GM21515 (cell line): ENCODE measurements around the gene TMEM130.

Experiments used
- ATAC-seq: cut with Tn5 transposase; IDR thresholded peaks from one replicate; pipeline ENCODE4 v1.9.1; 2021; ENCODE audit not compliant: unreplicated experiment

The TMEM130 gene

GRCh38 chr7:98869597-98870120 is at the start of gene TMEM130:
Gene TMEM130, minus strand, starts transcription at chr7:98870014. Its CDS starts 153 bp downstream, at chr7:98869861.
- ATAC-seq: no peak

GRCh38 chr7:98917331-98917730 is 47.5 kb upstream of the TMEM130 start:
- no peak for ATAC-seq

GRCh38 chr7:98913612-98914011 is 43.8 kb upstream of the TMEM130 start:
- ATAC-seq: no peak

GRCh38 chr7:98913026-98913425 is 43.2 kb upstream of the TMEM130 start:
- no peak for ATAC-seq

GRCh38 chr7:98911916-98912315 is 42.1 kb upstream of the TMEM130 start:
- ATAC-seq: no peak

- no peak for ATAC-seq
Observed at GRCh38 chr7:98910427-98910826, 40.6 kb upstream of the TMEM130 start.

- ATAC-seq: no peak
Observed at GRCh38 chr7:98909487-98909886, 39.7 kb upstream of the TMEM130 start.

GRCh38 chr7:98908585-98908984 is 38.8 kb upstream of the TMEM130 start:
- ATAC-seq: no peak

- no peak for ATAC-seq
Observed at GRCh38 chr7:98907570-98907969, 37.8 kb upstream of the TMEM130 start.

GRCh38 chr7:98903246-98903645 is 33.4 kb upstream of the TMEM130 start:
- no peak for ATAC-seq

GRCh38 chr7:98902523-98902922 is 32.7 kb upstream of the TMEM130 start:
- no peak for ATAC-seq

- no peak for ATAC-seq
Observed at GRCh38 chr7:98900815-98901214, 31.0 kb upstream of the TMEM130 start.

- no peak for ATAC-seq
Observed at GRCh38 chr7:98899816-98900215, 30.0 kb upstream of the TMEM130 start.

- no peak for ATAC-seq
Observed at GRCh38 chr7:98892609-98893008, 22.8 kb upstream of the TMEM130 start.

- ATAC-seq: no peak
Observed at GRCh38 chr7:98887038-98887437, 17.2 kb upstream of the TMEM130 start.

- no peak for ATAC-seq
Observed at GRCh38 chr7:98884416-98884815, 14.6 kb upstream of the TMEM130 start.

GRCh38 chr7:98881561-98882315 is 11.9 kb upstream of the TMEM130 start:
- ATAC-seq: no peak

- no peak for ATAC-seq
Observed at GRCh38 chr7:98880485-98880884, 10.7 kb upstream of the TMEM130 start.

- ATAC-seq: no peak
Observed at GRCh38 chr7:98879979-98880315, 10.1 kb upstream of the TMEM130 start.

GRCh38 chr7:98879198-98879978 is 9.6 kb upstream of the TMEM130 start:
- peak; percentile 85 for ATAC-seq

- ATAC-seq: peak; percentile 59
Observed at GRCh38 chr7:98878365-98879197, 8.8 kb upstream of the TMEM130 start, which contains the start of gene TRRAP. Gene TRRAP, plus strand, starts transcription at chr7:98878532. Its CDS starts 2,619 bp downstream, at chr7:98881151.
